Mesodermal cell (in vitro differentiated cells): Measurements from ENCODE around the gene ATXN1.
A peak's percentile ranks its signal among the peaks of the same experiment; 100 is the strongest.

Experiments used
- H3K27ac ChIP-seq: 2 replicates; pipeline ENCODE4 v1.7.0; 2013; ENCODE audit warnings: mild to moderate bottlenecking, low read depth, low read length, moderate library complexity; ENCODE audit not compliant: severe bottlenecking
- H3K36me3 ChIP-seq: 2 replicates; pipeline ENCODE4 v1.7.1; 2013; ENCODE audit warnings: mild to moderate bottlenecking, low read length, moderate library complexity; ENCODE audit not compliant: control insufficient read depth, insufficient read depth
- H3K4me1 ChIP-seq: one replicate; pipeline ENCODE4 v1.7.1; 2013; ENCODE audit warnings: mild to moderate bottlenecking, low read length; ENCODE audit not compliant: insufficient read depth, control insufficient read depth, poor library complexity, severe bottlenecking
- H3K4me3 ChIP-seq: 2 replicates; pipeline ENCODE4 v1.7.0; 2013; ENCODE audit warnings: low read length, control low read depth, mild to moderate bottlenecking; ENCODE audit not compliant: insufficient read depth, poor library complexity, severe bottlenecking; ENCODE audit errors: extremely low read depth
- H3K9me3 ChIP-seq: 2 replicates; pipeline ENCODE4 v1.7.1; 2013; ENCODE audit warnings: mild to moderate bottlenecking, low read length, moderate library complexity; ENCODE audit not compliant: control insufficient read depth
- WGBS, 2 experiments: methylation state at CpG; one replicate each; pipeline ENCODE4 v1.1.5; 2013; ENCODE audit warnings: missing lambda C conversion rate in 2 of 2; ENCODE audit not compliant: insufficient coverage in 2 of 2; 5-methylcytosine and 5-hydroxymethylcytosine counted together

Gene ATXN1

GRCh38 chr6:16524380-16524707 lies 236.9 kb downstream of the ATXN1 start:
- peak overlapping the region; percentile 73 for H3K27ac ChIP-seq
- no peak overlapping the region for H3K4me3 ChIP-seq

GRCh38 chr6:16523606-16524379 lies 237.5 kb downstream of the ATXN1 start:
- H3K36me3 ChIP-seq, result peaks cover 8% of the 10 kb centered on the region
- no peak overlapping the region for H3K4me3 ChIP-seq
- 88 to 92% methylated on average over 3 to 8 of the region's 10 CpGs for WGBS, 2 experiments
- peak overlapping the region; percentile 73 for H3K27ac ChIP-seq
- H3K4me1 ChIP-seq, result no peaks in the 10 kb centered on the region
- no peaks in the 10 kb centered on the region for H3K9me3 ChIP-seq

More at GRCh38 chr6:16524380-16524707, 236.9 kb downstream of the ATXN1 start:
- Histone ChIP-seq H3K4me1 (no peaks in the 10 kb centered on the region), H3K9me3 (no peaks in the 10 kb centered on the region), H3K36me3 (peaks cover 8% of the 10 kb centered on the region)
- WGBS, 2 experiments, result 72 to 88% methylated on average over 6 of the region's 8 CpGs

- H3K27ac ChIP-seq, result peak overlapping the region; percentile 73
- H3K36me3 ChIP-seq, result peaks cover 8% of the 10 kb centered on the region
- no peaks in the 10 kb centered on the region for H3K4me1 ChIP-seq
- no peak overlapping the region for H3K4me3 ChIP-seq
- 91 to 100% methylated on average over 3 to 4 of the region's 6 CpGs for whole genome bisulfite sequencing, 2 experiments
- no peaks in the 10 kb centered on the region for H3K9me3 ChIP-seq
Observed at GRCh38 chr6:16522937-16523336, 238.3 kb downstream of the ATXN1 start.

GRCh38 chr6:16521528-16521927 lies 239.7 kb downstream of the ATXN1 start:
- Histone ChIP-seq H3K4me3 (no peak overlapping the region), H3K9me3 (no peaks in the 10 kb centered on the region), H3K4me1 (no peaks in the 10 kb centered on the region), H3K27ac (no peak overlapping the region), H3K36me3 (peaks cover 8% of the 10 kb centered on the region)
- 100% methylated on average over 1 to 5 of the region's 7 CpGs for WGBS, 2 experiments

- H3K4me1 ChIP-seq, result no peaks in the 10 kb centered on the region
- WGBS, 2 experiments, result 52 to 60% methylated on average over 1 to 3 of the region's 9 CpGs
- H3K9me3 ChIP-seq, result no peaks in the 10 kb centered on the region
- no peak overlapping the region for H3K27ac ChIP-seq
- H3K36me3 ChIP-seq, result peaks cover 8% of the 10 kb centered on the region
- H3K4me3 ChIP-seq, result no peak overlapping the region
Observed at GRCh38 chr6:16519265-16520242, 241.7 kb downstream of the ATXN1 start.

GRCh38 chr6:16518265-16518664 lies 243.0 kb downstream of the ATXN1 start:
- no peaks in the 10 kb centered on the region for H3K4me1 ChIP-seq
- 69 to 88% methylated on average over 2 to 3 of the region's 5 CpGs for WGBS, 2 experiments
- H3K36me3 ChIP-seq, result peaks cover 8% of the 10 kb centered on the region
- no peak overlapping the region for H3K4me3 ChIP-seq
- H3K9me3 ChIP-seq, result no peaks in the 10 kb centered on the region
- no peak overlapping the region for H3K27ac ChIP-seq

GRCh38 chr6:16514249-16514648 lies 247.0 kb downstream of the ATXN1 start:
- H3K4me1 ChIP-seq, result no peaks in the 10 kb centered on the region
- H3K9me3 ChIP-seq, result no peaks in the 10 kb centered on the region
- no peaks in the 10 kb centered on the region for H3K36me3 ChIP-seq
- WGBS, 2 experiments, result 17 to 30% methylated on average over 1 to 2 of the region's 8 CpGs
- no peak overlapping the region for H3K27ac ChIP-seq
- H3K4me3 ChIP-seq, result no peak overlapping the region

- no peak overlapping the region for H3K4me3 ChIP-seq
Observed at GRCh38 chr6:16512544-16513290, 248.5 kb downstream of the ATXN1 start.

GRCh38 chr6:16511723-16512489 lies 249.4 kb downstream of the ATXN1 start:
- no peak overlapping the region for H3K27ac ChIP-seq
- H3K4me1 ChIP-seq, result no peaks in the 10 kb centered on the region
- no peaks in the 10 kb centered on the region for H3K36me3 ChIP-seq
- WGBS, 2 experiments, result 77 to 80% methylated on average over 6 to 7 of the region's 10 CpGs
- no peak overlapping the region for H3K4me3 ChIP-seq
- H3K9me3 ChIP-seq, result no peaks in the 10 kb centered on the region

More at GRCh38 chr6:16512544-16513290, 248.5 kb downstream of the ATXN1 start:
- H3K4me1 ChIP-seq, result no peaks in the 10 kb centered on the region
- no peaks in the 10 kb centered on the region for H3K36me3 ChIP-seq
- no peak overlapping the region for H3K27ac ChIP-seq
- no peaks in the 10 kb centered on the region for H3K9me3 ChIP-seq
- WGBS, 2 experiments, result 96 to 100% methylated on average over 3 to 5 of the region's 6 CpGs
